ENCODE data around the gene EML4.

Gene EML4

GRCh38 chr2:42348113-42348805 is 179.1 kb downstream of the EML4 start:
- DNase-seq, result no peak
- in situ Hi-C loops (cut with HindIII; ENCODE audit: low pct_ligation_motif_present, low pct_unique_long_range_greater_than_20kb, low sequenced_read_pairs), result no loop called here

GRCh38 chr2:42350434-42351063 is 181.4 kb downstream of the EML4 start:
- no peak for DNase-seq
- in situ Hi-C loops (cut with HindIII; ENCODE audit: low pct_ligation_motif_present, low pct_unique_long_range_greater_than_20kb, low sequenced_read_pairs), result no loop called here

GRCh38 chr2:42351864-42352263 is 182.7 kb downstream of the EML4 start:
- in situ Hi-C loops (cut with HindIII; ENCODE audit: low pct_ligation_motif_present, low pct_unique_long_range_greater_than_20kb, low sequenced_read_pairs), result no loop called here
- DNase-seq, result no peak

GRCh38 chr2:42353792-42354429 is 184.8 kb downstream of the EML4 start:
- in situ Hi-C loops (cut with HindIII; ENCODE audit: low pct_ligation_motif_present, low pct_unique_long_range_greater_than_20kb, low sequenced_read_pairs), result no loop called here
- DNase-seq, result no peak

- peak; percentile 33 for DNase-seq
- in situ Hi-C loops (cut with HindIII; ENCODE audit: low pct_ligation_motif_present, low pct_unique_long_range_greater_than_20kb, low sequenced_read_pairs), result no loop called here
These were observed 190.3 kb downstream of the EML4 start for GRCh38 chr2:42359304-42359964.

GRCh38 chr2:42359965-42360483 is 190.9 kb downstream of the EML4 start:
- in situ Hi-C loops (cut with HindIII; ENCODE audit: low pct_ligation_motif_present, low pct_unique_long_range_greater_than_20kb, low sequenced_read_pairs), result no loop called here
- DNase-seq, result peak; percentile 21

- in situ Hi-C loops (cut with HindIII; ENCODE audit: low pct_ligation_motif_present, low pct_unique_long_range_greater_than_20kb, low sequenced_read_pairs), result no loop called here
- peak; percentile 10 for DNase-seq
These were observed 191.3 kb downstream of the EML4 start for GRCh38 chr2:42360493-42360889.

GRCh38 chr2:42360890-42361727 is 192.0 kb downstream of the EML4 start, which contains the start of gene COX7A2L:
TSS of gene COX7A2L (minus strand) at chr2:42361217. CDS start at chr2:42361161, 56 bp downstream.
- DNase-seq, result peak; percentile 97
- in situ Hi-C loops (cut with HindIII; ENCODE audit: low pct_ligation_motif_present, low pct_unique_long_range_greater_than_20kb, low sequenced_read_pairs), result no loop called here

GRCh38 chr2:42361728-42362283 is 192.7 kb downstream of the EML4 start:
- no peak for DNase-seq
- in situ Hi-C loops (cut with HindIII; ENCODE audit: low pct_ligation_motif_present, low pct_unique_long_range_greater_than_20kb, low sequenced_read_pairs), result no loop called here

- DNase-seq, result no peak
- in situ Hi-C loops (cut with HindIII; ENCODE audit: low pct_ligation_motif_present, low pct_unique_long_range_greater_than_20kb, low sequenced_read_pairs), result no loop called here
These were observed 194.3 kb downstream of the EML4 start for GRCh38 chr2:42363413-42363812.

GRCh38 chr2:42364658-42365057 is 195.5 kb downstream of the EML4 start:
- in situ Hi-C loops (cut with HindIII; ENCODE audit: low pct_ligation_motif_present, low pct_unique_long_range_greater_than_20kb, low sequenced_read_pairs), result no loop called here
- DNase-seq, result no peak

- in situ Hi-C loops (cut with HindIII; ENCODE audit: low pct_ligation_motif_present, low pct_unique_long_range_greater_than_20kb, low sequenced_read_pairs), result no loop called here
- no peak for DNase-seq
These were observed 197.3 kb downstream of the EML4 start for GRCh38 chr2:42366411-42366810.

GRCh38 chr2:42367835-42368234 is 198.7 kb downstream of the EML4 start:
- in situ Hi-C loops (cut with HindIII; ENCODE audit: low pct_ligation_motif_present, low pct_unique_long_range_greater_than_20kb, low sequenced_read_pairs), result no loop called here
- DNase-seq, result no peak

- in situ Hi-C loops (cut with HindIII; ENCODE audit: low pct_ligation_motif_present, low pct_unique_long_range_greater_than_20kb, low sequenced_read_pairs), result no loop called here
- DNase-seq, result no peak
These were observed 199.8 kb downstream of the EML4 start for GRCh38 chr2:42368817-42369531.

- in situ Hi-C loops (cut with HindIII; ENCODE audit: low pct_ligation_motif_present, low pct_unique_long_range_greater_than_20kb, low sequenced_read_pairs), result no loop called here
- DNase-seq, result no peak
These were observed 200.5 kb downstream of the EML4 start for GRCh38 chr2:42369532-42370229.

GRCh38 chr2:42371611-42372473 is 202.7 kb downstream of the EML4 start:
- no peak for DNase-seq
- in situ Hi-C loops (cut with HindIII; ENCODE audit: low pct_ligation_motif_present, low pct_unique_long_range_greater_than_20kb, low sequenced_read_pairs), result no loop called here
